ENCODE results near the gene ZNF438.
"Not testable (repeated sequence)": the region's sequence is repeated elsewhere in the genome, so short reads cannot be mapped to it uniquely, and the experiment has no call there.

The ZNF438 gene

DNA sequence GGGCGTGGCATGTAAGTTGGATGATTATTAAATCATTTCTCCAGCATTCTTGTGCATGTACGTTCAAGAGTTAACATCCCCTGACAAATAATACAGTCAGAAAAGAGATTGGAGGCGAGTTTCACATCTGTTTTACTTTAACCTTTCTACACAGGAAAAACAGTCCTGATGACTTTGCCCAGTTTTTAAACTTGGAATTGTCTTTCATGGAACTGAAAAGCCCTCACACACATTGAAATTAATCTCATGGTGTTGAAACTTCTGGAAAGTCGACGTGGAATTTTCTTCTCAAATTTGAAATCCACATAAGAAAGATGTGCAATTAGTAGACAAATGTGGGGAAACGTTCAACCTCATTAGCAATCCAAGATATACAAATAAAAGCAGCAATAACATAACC lies 31.2 kb upstream of the ZNF438 start:
- Mint-ChIP-seq H3K27me3 (no peaks in the 10 kb centered on the region), H3K4me1 (no peaks in the 10 kb centered on the region), H3K9me3 (no peaks in the 10 kb centered on the region), H3K36me3 (no peaks in the 10 kb centered on the region), H3K27ac (no peak overlapping the region), H3K4me3 (no peak overlapping the region)

DNA sequence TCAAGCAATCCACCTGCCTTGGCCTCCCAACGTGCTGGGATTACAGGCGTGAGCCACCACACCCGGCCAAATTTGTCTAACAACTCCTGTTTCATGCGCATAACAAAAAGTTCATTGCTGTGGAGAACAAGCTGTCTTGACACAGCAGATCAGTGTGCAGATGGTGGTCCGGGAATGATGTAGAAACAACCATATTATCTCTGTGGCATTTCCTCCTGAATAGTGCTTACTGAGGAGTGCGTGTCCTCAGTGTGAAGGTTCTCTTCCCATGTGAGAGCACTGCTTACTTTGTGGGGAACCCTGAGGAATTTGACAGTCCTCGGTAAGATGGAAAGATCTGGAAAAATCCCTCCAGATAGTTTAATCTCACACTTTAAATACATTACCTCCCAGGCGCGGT lies 30.3 kb upstream of the ZNF438 start:
- H3K27me3 Mint-ChIP-seq: no peaks in the 10 kb centered on the region
- no peaks in the 10 kb centered on the region for H3K4me1 Mint-ChIP-seq
- H3K27ac Mint-ChIP-seq: no peak overlapping the region
- no peaks in the 10 kb centered on the region for H3K36me3 Mint-ChIP-seq
- no peaks in the 10 kb centered on the region for H3K9me3 Mint-ChIP-seq
- no peak overlapping the region for H3K4me3 Mint-ChIP-seq

DNA sequence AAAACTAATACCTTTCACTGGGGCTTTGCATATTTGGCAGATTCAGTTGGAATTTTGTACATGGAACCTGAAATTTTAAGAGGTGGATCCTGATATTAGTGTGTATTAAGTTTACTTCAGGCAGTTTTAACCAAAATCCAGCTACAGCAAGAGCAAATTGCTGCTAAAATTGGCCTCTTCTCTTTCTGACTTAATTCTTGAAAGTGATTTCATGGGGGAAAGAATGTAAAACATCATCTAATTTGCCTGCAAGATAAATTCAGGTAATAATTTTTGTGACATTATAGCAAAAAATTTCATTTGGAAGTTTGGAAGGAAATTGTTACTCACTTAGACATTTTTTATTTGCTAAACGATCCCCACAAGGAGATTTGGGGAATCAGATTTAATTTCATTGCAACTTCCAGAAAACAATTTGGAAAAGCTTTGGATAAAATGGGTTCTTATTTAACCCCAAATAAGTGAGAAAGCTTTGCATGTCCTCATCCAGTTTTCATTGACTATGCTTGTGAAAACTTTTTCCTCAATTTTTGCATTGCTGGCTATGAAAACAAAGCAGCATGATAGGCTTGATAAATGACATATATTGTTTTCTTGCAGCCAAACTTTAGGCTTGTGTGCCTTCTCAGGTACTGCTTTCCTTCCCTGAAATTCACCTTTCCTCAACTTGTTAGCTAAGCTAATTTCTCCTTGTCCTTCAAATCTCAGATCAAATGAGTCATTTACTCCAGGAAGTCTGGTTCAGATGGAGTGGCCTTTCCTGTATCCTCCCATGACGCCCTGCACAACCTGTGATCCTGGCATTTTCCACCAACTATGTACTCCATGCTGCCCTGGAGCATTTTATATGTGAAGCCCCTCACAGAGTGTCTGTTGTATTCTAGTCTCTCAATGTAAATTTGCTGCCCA lies 27.4 kb upstream of the ZNF438 start:
- Mint-ChIP-seq H3K9me3 (no peaks in the 10 kb centered on the region), H3K4me3 (no peak overlapping the region), H3K27me3 (no peaks in the 10 kb centered on the region), H3K36me3 (no peaks in the 10 kb centered on the region), H3K4me1 (no peaks in the 10 kb centered on the region), H3K27ac (no peak overlapping the region)

DNA sequence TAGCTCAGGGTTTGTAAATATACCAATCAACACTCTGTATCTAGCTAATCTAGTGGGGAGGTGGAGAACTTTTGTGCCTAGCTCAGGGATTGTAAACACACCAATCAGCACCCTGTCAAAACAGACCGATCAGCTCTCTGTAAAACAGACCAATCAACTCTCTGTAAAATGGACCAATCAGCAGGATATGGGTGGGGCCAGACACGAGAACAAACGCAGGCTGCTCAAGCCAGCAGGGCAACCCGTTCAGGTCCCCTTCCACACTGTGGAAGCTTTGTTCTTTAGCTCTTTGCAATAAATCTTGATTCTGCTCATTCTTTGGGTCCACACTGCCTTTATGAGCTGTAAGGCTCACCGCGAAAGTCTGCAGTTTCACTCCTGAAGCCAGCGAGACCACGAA lies 25.0 kb upstream of the ZNF438 start:
- H3K27ac Mint-ChIP-seq, H3K27me3 Mint-ChIP-seq, H3K4me1 Mint-ChIP-seq, H3K36me3 Mint-ChIP-seq, H3K9me3 Mint-ChIP-seq, H3K4me3 Mint-ChIP-seq: not testable (repeated sequence)

DNA sequence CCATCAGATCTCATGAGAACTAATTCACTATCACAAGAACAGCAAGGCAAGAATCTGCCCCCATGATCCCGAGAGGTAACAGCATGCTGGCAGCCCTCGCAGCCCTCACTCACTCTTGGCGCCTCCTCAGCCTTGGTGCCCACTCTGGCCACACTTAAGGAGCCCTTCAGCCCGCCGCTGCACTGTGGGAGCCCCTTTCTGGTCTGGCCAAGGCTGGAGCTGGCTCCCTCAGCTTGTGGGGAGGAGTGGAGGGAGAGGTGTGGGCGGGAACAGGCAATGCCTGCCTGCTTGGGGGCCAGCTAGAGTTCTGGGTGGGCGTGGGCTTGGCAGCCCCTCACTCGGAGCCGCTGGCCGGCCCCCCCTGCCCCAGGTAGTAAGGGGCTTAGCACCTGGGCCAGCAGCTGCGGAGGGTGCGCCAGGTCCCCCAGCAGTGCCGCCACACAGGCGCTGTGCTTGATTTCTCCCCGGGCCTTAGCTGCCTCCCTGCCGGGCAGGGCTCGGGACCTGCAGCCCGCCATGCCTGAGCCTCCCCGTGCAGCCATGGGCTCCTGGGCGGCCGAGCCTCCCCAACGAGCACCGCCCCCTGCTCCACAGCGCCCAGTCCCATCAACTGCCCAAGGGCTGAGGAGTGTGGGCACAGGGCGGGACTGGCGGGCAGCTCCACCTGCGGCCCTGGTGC lies 24.0 kb upstream of the ZNF438 start:
- no peak overlapping the region for H3K4me3 Mint-ChIP-seq
- H3K36me3 Mint-ChIP-seq: peaks cover 1% of the 10 kb centered on the region
- H3K27ac Mint-ChIP-seq: no peak overlapping the region
- no peaks in the 10 kb centered on the region for H3K27me3 Mint-ChIP-seq
- H3K9me3 Mint-ChIP-seq: no peaks in the 10 kb centered on the region
- no peaks in the 10 kb centered on the region for H3K4me1 Mint-ChIP-seq

DNA sequence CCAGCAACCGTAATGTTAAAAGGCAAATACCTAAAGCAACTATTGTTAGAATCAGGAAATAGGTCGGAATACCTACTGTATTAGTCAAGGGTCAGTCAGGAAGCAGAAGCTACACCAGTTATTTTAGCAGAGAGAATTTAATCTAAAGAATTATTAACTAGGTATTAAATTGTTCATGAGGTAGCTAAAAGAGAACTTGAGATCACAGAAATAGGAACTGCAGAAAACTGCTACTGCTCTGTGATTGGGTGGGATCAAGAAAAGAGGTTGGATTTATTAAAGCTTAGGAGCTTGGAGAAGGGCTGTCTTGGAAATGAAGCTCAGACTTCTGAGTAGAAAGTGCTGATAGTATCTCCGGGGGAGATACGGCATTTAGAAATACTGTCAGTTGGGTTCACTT lies 20.0 kb upstream of the ZNF438 start:
- Mint-ChIP-seq H3K27me3 (peaks cover 3% of the 10 kb centered on the region), H3K4me1 (no peaks in the 10 kb centered on the region), H3K27ac (no peak overlapping the region), H3K4me3 (no peak overlapping the region), H3K36me3 (peaks cover 1% of the 10 kb centered on the region), H3K9me3 (no peaks in the 10 kb centered on the region)

DNA sequence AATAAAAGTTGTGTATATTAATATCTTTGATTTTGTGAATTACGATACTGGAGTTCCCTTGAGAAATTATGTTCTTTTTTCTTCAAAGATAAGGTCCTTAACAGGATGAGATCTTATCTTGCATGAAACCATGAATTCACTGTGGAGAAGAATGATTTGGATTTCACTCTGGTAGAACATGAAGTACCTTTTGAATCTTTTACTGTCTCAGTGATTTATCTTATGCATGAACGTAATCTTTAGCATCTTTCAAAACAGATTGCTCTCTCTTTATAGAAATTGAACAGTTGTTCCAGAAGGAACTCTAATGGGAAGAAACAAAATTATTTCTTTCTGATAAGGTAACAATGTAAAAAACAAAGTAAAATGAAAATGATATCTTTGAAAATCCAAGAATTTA lies 11.0 kb upstream of the ZNF438 start:
- Mint-ChIP-seq H3K27me3 (peaks cover 2% of the 10 kb centered on the region), H3K4me3 (no peak overlapping the region), H3K9me3 (no peaks in the 10 kb centered on the region), H3K4me1 (peaks cover 9% of the 10 kb centered on the region), H3K36me3 (no peaks in the 10 kb centered on the region), H3K27ac (no peak overlapping the region)

DNA sequence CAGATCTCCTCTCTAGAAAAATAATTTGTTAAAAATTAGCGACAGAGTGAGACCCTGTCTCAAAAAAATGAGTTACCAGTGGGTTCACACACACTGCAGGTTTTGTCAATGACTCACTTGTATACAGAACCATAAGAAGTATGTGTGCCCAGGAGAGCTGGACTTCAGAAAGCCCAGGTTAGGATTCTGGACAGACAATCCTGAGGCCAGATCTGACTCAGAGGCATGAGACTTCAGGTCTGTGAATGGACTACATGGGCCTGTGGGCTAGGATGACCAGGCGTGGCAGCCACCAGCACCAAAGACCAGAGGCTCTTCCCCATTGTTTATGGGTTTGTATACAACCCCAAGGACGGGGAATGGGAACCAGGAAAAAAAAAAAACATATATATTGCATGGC lies 9.3 kb upstream of the ZNF438 start:
- Mint-ChIP-seq H3K9me3 (no peaks in the 10 kb centered on the region), H3K27me3 (no peaks in the 10 kb centered on the region), H3K4me3 (no peak overlapping the region), H3K4me1 (peaks cover 9% of the 10 kb centered on the region), H3K27ac (no peak overlapping the region), H3K36me3 (no peaks in the 10 kb centered on the region)

DNA sequence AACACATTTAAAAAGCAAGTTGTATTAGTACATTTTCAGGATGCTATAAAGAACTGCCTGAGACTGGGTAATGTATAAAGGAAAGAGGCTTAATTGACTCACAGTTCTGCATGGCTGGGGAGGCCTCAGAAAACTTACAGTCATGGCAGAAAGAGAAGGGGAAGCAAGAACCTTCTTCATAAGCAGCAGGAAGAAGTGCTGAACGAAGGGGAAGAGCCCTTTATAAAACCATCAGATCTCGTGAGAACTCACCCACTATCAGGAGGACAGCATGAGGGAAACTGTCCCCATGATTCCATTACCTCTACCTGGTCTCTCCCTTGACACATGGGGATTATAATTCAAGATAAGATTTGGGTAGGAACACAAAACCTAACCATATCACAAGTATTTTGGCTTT lies 7.3 kb upstream of the ZNF438 start:
- not testable (repeated sequence) for H3K27me3 Mint-ChIP-seq, H3K27ac Mint-ChIP-seq, H3K9me3 Mint-ChIP-seq, H3K4me1 Mint-ChIP-seq, H3K4me3 Mint-ChIP-seq, H3K36me3 Mint-ChIP-seq

DNA sequence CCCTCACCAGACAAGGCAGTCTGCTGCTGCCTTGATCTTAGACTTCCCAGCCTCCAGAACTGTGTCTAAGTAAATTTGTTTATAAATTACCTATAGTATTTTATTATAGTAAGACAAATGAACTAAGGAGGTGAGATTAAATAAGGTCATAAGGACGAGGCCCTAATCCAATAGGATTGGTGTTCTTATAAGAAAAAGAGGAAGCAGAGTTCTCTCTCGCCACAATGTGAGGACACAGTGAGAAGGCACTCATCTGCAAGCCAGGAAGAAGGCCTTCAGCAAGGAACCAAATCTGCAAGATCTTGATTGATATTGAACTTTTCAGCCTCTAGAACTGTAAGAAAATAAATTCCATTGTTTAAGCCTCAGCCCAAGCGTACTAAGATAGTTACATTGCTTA lies 6.1 kb upstream of the ZNF438 start:
- H3K4me3 Mint-ChIP-seq: no peak overlapping the region

DNA sequence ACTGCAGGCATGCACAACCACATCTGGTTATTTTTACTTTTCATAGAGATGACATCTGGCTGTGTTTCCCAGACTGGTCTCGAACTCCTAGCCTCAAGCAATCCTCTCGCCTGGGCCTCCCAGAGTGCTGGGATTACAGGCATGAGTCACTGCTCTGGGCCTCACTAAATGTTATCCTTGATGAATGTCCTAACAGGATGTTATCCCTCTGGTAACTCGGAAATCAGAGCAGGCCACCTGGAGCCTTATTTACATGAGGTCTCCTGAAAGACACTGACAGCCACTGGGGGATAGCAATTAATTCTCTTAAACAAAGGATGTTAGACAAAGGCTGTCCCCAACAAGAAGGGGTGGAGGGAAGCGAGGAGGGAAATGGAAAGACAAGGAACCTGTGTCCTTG lies 4.5 kb upstream of the ZNF438 start:
- no peaks in the 10 kb centered on the region for H3K27me3 Mint-ChIP-seq
- H3K27ac Mint-ChIP-seq: no peak overlapping the region
- peaks cover 12% of the 10 kb centered on the region for H3K4me1 Mint-ChIP-seq
- H3K36me3 Mint-ChIP-seq: no peaks in the 10 kb centered on the region
- H3K4me3 Mint-ChIP-seq: no peak overlapping the region
- H3K9me3 Mint-ChIP-seq: no peaks in the 10 kb centered on the region

More for the DNA sequence above, 6.1 kb upstream of the ZNF438 start:
- H3K9me3 Mint-ChIP-seq: no peaks in the 10 kb centered on the region
- no peak overlapping the region for H3K27ac Mint-ChIP-seq
- H3K27me3 Mint-ChIP-seq: no peaks in the 10 kb centered on the region
- peaks cover 12% of the 10 kb centered on the region for H3K4me1 Mint-ChIP-seq
- H3K36me3 Mint-ChIP-seq: no peaks in the 10 kb centered on the region

DNA sequence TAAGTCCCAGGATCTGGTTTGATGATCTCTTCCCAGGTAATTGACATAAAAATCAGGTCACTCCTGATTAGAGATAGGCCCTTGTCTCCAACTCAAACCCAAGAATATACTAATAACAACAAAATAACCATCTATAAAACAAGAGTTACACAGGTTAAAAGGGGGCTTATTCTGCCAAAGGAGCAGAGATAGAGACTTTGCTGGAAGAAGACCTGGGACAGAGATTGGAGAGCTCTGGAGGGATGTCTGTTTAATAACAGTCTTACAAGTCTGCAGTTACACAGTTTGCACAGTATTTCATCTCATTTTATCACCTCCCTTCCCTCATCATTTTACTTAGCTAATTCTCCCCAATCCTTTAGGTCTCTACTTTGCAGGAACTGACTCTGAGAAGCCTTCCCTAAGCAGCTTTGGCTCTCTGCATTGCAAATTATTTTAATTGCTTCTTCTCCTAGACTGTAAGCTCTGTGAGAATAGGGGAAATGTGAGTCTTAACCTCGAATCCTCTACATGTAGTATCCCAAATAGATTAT lies 3.7 kb upstream of the ZNF438 start:
- no peak overlapping the region for H3K4me3 Mint-ChIP-seq

DNA sequence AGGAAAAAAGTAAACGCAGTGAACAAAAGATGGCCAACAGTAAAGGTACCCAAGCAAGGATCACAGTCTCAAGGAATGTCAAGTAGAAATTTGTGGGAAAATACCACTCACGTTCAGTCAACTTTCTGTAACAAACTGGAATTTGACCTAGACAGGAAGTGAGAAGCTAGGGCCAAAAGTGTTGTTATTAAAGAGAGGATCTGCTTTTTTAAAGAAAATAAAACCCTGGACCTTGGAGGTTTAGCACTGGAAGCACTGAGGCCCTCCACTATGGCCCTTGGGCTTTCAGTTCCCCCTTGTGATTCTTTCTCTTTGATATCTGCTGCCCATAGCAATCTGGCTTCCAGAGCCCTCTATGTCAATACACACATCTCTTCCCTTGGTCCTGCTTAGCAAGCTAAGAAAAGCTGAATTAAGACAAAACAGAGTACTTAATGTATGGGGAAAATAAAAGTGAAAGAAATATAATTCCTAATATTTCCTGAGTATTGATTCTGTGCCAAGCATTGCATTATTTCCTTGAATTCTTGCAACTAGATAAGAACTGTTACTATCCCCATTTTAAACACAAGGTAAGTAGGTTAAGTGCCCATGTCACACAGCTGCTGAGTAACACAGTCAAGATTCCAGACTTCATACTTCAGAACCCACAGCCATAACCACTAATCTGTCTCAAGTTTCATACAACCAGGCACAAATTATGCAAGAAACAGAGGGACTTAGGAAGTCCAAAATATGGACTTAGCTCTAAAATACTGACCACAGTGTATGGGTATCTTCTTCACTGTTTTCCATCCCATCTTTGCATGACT lies 2.6 kb upstream of the ZNF438 start:
- Mint-ChIP-seq H3K36me3 (no peaks in the 10 kb centered on the region), H3K9me3 (no peaks in the 10 kb centered on the region), H3K27ac (no peak overlapping the region), H3K4me1 (peaks cover 9% of the 10 kb centered on the region), H3K27me3 (no peaks in the 10 kb centered on the region), H3K4me3 (no peak overlapping the region)

More for the DNA sequence above, 3.7 kb upstream of the ZNF438 start:
- H3K36me3 Mint-ChIP-seq: no peaks in the 10 kb centered on the region
- H3K27ac Mint-ChIP-seq: no peak overlapping the region
- H3K4me1 Mint-ChIP-seq: peaks cover 12% of the 10 kb centered on the region
- no peaks in the 10 kb centered on the region for H3K9me3 Mint-ChIP-seq
- H3K27me3 Mint-ChIP-seq: no peaks in the 10 kb centered on the region

DNA sequence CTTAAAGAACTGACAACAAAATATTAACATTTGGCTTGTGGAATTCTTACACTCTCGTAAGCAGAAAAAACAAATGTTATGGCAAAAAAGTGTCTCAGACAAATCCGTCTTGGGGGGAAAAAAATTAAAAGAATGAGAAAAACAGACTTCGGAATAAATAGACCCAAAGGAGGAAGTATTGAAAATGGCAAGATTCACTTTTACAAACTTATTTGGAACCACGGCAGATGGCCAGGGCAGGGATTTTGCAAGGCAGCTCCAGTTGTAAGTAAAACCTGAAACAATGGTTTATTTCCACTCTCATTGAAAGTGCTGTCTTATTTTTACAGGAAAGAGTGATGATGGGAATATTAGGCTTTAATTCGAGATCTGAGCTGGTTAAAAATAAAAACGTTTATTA lies 1.5 kb upstream of the ZNF438 start:
- H3K27me3 Mint-ChIP-seq: no peaks in the 10 kb centered on the region
- H3K4me3 Mint-ChIP-seq: peak overlapping the region; percentile 91
- no peaks in the 10 kb centered on the region for H3K9me3 Mint-ChIP-seq
- peaks cover 3% of the 10 kb centered on the region for H3K4me1 Mint-ChIP-seq
- H3K36me3 Mint-ChIP-seq: no peaks in the 10 kb centered on the region
- peak overlapping the region; percentile 51 for H3K27ac Mint-ChIP-seq

DNA sequence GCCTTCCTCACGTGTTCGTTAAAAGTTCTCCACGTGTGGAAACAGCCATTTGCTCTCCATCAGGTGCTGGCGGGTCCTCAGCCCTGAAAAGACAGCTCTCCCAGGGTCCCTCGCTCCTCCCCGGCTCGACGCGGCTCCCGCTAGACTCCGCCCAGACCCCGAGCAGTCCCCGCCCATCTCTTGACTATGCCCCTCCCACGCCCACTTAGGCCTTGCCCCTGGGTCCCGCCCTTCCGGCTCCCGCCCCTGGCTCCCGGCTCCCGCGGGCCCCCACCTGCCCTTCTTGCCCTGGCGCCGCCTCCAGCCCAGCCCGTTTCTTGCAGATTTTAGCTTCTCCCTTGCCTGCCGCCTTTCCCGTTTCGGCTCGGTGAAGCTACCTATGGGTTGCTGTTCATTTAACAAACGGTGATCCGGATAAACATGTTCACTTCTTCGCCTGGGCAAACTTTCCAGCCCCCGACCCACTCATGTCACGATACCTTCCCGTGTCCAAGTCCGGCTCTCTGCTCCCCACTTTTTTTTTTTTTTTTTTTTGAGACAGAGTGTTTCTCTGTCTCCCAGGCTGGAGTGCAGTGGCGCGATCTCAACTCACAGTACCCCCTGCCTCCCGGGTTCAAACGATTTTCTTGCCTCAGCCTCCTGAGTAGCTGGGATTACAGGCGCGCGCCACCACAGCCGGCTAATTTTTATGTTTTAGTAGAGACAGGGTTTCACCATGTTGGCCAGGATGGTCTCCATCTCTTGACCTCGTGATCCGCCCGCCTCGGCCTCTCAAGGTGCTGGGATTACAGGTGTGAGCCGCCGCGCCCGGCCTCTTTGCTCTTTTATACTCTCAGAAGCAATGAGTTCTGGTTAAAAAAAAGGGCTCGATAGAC lies 830 bp upstream of the ZNF438 start:
- no peaks in the 10 kb centered on the region for H3K36me3 Mint-ChIP-seq
- H3K4me3 Mint-ChIP-seq: peak overlapping the region; percentile 91
- peak overlapping the region; percentile 99 for H3K27ac Mint-ChIP-seq
- no peaks in the 10 kb centered on the region for H3K9me3 Mint-ChIP-seq
- H3K4me1 Mint-ChIP-seq: peaks cover 3% of the 10 kb centered on the region
- no peaks in the 10 kb centered on the region for H3K27me3 Mint-ChIP-seq
